ENCODE results near the gene ADRA2B.

DNA sequence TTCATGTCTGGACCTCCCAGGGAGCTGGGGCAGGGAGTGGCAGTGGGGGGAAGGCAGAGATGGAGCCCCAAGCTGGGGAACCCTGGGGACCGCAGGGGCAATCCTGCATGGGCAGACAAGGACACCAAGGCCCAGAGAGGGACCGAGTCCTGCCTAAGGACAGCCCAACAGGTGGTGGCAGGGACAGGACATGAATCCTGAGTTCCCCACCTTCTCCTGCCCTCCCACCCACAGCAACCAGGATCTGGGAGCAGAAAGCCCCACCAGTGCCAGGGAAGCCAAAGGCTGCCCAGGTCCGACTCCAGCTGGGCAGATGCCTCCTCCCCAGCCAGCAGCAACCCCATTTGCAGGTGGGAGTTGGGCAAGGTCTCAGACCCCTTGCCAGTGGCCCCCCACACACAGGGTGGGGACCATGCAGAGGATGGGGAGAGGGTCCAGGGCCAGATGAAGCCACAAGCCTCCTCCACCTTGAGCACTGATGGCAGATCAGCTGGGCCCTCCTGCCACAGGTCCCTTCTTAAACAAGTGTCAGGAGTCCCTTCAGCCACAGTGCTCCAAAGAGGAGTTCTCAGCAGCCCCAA is 6.3 kb downstream of the ADRA2B start:
- TF ChIP-seq, protein P1, sequence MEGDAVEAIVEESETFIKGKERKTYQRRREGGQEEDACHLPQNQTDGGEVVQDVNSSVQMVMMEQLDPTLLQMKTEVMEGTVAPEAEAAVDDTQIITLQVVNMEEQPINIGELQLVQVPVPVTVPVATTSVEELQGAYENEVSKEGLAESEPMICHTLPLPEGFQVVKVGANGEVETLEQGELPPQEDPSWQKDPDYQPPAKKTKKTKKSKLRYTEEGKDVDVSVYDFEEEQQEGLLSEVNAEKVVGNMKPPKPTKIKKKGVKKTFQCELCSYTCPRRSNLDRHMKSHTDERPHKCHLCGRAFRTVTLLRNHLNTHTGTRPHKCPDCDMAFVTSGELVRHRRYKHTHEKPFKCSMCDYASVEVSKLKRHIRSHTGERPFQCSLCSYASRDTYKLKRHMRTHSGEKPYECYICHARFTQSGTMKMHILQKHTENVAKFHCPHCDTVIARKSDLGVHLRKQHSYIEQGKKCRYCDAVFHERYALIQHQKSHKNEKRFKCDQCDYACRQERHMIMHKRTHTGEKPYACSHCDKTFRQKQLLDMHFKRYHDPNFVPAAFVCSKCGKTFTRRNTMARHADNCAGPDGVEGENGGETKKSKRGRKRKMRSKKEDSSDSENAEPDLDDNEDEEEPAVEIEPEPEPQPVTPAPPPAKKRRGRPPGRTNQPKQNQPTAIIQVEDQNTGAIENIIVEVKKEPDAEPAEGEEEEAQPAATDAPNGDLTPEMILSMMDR (optimal IDR thresholded peaks at IDR 0.05 in 1 of 3, IDR thresholded peaks at IDR 0.05 in 1 of 3, conservative IDR thresholded peaks at IDR 0.05 in 1 of 3; ENCODE audit: extremely low read depth in 1 of 3, insufficient read depth in 2 of 3, low read length in 3 of 3): no peak
- TF ChIP-seq EZH2 (IDR thresholded peaks at IDR 0.05; ENCODE audit: low read length): no peak
